Measurements from ENCODE around the gene DNAI4. TPM values are rescaled to one million over a fixed set of nuclear protein-coding genes. Genes with fewer than 3 reads are reported as not detected.
"Not testable (repeated sequence)": the region's sequence is repeated elsewhere in the genome, so short reads cannot be mapped to it uniquely, and the experiment has no call there.

DNAI4 gene
- total and polyA plus RNA-seq, 12 donors, result 1.6 to 9.0 (median 4.3) TPM

DNA sequence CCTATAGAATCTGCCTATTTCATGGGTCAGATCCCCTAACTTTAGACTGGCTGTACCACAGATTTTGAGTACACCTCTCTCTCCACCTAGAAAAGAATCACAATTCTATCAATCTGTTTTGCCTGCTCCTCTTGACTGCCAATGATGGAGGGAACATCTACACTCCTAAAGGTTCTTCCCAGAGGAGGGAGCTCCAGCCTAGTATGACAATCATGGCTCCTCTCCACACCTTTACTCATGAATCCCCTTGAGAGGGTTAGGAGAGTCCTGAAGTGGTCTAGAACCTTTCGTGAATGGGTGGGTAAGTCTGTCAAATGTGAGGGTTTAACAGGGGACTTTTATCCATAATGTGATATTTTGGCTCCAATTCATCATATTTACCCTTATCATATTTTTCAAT is 48.0 kb downstream of the DNAI4 start:
- Histone ChIP-seq H3K9me3 (replicated peaks in 1 of 3) (peaks cover 0 to 6% (median 4%) of the 10 kb centered on the region in 3 donors), H3K27me3 (no peaks in the 10 kb centered on the region), H3K36me3 (replicated peaks in 1 of 2) (no peaks in the 10 kb centered on the region), H3K4me3 (no peak overlapping the region), H3K4me1 (replicated peaks in 1 of 2) (no peaks in the 10 kb centered on the region), H3K27ac (no peak overlapping the region)
- 73 to 85% (median 79%) methylated on average over 1 of the region's 1 CpG for WGBS, 4 donors
- intact Hi-C loops (cut with DNase I), result no loop called here
- no peak for TF ChIP-seq POLR2A (IDR thresholded peaks at IDR 0.05)
- TF ChIP-seq, protein P1, sequence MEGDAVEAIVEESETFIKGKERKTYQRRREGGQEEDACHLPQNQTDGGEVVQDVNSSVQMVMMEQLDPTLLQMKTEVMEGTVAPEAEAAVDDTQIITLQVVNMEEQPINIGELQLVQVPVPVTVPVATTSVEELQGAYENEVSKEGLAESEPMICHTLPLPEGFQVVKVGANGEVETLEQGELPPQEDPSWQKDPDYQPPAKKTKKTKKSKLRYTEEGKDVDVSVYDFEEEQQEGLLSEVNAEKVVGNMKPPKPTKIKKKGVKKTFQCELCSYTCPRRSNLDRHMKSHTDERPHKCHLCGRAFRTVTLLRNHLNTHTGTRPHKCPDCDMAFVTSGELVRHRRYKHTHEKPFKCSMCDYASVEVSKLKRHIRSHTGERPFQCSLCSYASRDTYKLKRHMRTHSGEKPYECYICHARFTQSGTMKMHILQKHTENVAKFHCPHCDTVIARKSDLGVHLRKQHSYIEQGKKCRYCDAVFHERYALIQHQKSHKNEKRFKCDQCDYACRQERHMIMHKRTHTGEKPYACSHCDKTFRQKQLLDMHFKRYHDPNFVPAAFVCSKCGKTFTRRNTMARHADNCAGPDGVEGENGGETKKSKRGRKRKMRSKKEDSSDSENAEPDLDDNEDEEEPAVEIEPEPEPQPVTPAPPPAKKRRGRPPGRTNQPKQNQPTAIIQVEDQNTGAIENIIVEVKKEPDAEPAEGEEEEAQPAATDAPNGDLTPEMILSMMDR (IDR thresholded peaks at IDR 0.05), result no peak
- DNase-seq, result no peak

DNA sequence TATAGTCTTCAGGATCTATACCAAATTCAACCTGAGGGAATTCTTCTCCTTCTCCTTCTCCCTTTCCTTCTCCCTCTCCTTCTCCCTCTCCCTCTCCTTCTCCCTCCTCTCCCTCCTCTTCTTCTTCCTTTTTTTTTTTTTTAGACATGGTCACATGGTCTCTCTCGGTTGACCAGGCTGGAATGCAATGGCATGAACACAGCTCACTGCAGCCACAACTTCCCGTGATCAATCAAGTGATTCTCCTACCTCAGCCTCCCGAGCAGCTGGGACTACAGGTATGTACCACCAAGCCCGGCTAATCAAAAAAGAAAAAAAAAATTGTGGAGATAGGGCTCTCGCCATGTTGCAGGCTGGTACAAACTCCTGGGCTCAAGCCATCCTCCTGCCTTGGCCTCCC is 51.5 kb downstream of the DNAI4 start:
- 89 to 97% (median 90%) methylated on average over 5 of the region's 5 CpGs for WGBS, 4 donors
- no peak for DNase-seq
- Histone ChIP-seq H3K4me1 (replicated peaks in 1 of 2) (no peaks in the 10 kb centered on the region), H3K4me3 (no peak overlapping the region), H3K36me3 (replicated peaks in 1 of 2) (no peaks in the 10 kb centered on the region), H3K27ac (no peak overlapping the region), H3K9me3 (replicated peaks in 1 of 3) (peaks cover 0 to under 1% (median 0%) of the 10 kb centered on the region in 3 donors), H3K27me3 (no peaks in the 10 kb centered on the region)
- TF ChIP-seq, protein P1 (IDR thresholded peaks at IDR 0.05), result no peak
- no peak for TF ChIP-seq POLR2A (IDR thresholded peaks at IDR 0.05)
- intact Hi-C loops (cut with DNase I), result no loop called here

DNA sequence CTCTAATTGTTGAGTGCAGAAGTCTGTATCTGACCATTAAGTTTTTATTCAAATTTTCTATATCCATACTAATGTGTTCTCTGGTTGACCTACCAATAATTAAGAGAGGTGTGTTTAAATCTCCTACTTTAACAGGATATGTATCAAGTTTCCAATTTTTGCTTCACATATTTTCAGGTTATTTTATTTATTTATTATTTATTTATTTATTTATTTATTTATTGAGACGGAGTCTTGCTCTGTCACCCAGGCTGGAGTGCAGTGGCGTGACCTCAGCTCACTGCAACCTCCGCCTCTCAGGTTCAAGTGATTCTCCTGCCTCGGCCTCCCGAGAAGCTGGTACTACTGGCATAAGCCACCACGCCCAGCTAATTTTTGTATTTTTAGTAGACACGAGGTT is 52.6 kb downstream of the DNAI4 start:
- H3K27ac ChIP-seq; H3K4me1 ChIP-seq (replicated peaks in 1 of 2); intact Hi-C loops (cut with DNase I); H3K36me3 ChIP-seq (replicated peaks in 1 of 2); DNase-seq; H3K4me3 ChIP-seq; H3K9me3 ChIP-seq (replicated peaks in 1 of 3); H3K27me3 ChIP-seq: not testable (repeated sequence)
- WGBS, 4 donors, result 94 to 99% (median 96%) methylated on average over 7 of the region's 7 CpGs

DNA sequence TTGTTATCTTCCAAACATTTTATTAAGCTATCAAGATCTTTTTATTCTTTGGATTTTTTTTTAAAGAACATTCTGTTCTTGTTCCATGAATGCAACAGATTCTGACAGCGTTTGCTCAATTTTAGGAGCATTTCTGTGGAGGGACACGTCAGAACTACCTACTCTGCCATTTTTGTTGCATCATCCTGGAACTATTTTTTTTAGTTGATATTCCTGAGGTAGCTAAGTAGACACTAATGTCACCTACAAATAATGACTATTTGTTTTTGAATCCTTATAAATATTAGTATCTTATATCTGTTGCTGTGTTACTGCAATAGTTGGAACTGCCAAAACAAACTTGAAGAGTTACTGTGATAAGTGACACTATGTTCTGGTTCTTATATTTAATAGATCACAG is 57.2 kb downstream of the DNAI4 start:
- no peak for DNase-seq
- no peaks in the 10 kb centered on the region for H3K9me3 ChIP-seq (replicated peaks in 1 of 3)
- no peaks in the 10 kb centered on the region for H3K36me3 ChIP-seq (replicated peaks in 1 of 2)
- H3K27me3 ChIP-seq, result no peaks in the 10 kb centered on the region
- H3K4me3 ChIP-seq, result no peak overlapping the region
- no peaks in the 10 kb centered on the region for H3K4me1 ChIP-seq (replicated peaks in 1 of 2)
- whole genome bisulfite sequencing, 4 donors, result 81 to 96% (median 90%) methylated on average over 2 of the region's 2 CpGs
- H3K27ac ChIP-seq, result no peak overlapping the region
- intact Hi-C loops (cut with DNase I), result no loop called here
- no peak for TF ChIP-seq POLR2A (IDR thresholded peaks at IDR 0.05)
- TF ChIP-seq, protein P1 (IDR thresholded peaks at IDR 0.05), result no peak

DNA sequence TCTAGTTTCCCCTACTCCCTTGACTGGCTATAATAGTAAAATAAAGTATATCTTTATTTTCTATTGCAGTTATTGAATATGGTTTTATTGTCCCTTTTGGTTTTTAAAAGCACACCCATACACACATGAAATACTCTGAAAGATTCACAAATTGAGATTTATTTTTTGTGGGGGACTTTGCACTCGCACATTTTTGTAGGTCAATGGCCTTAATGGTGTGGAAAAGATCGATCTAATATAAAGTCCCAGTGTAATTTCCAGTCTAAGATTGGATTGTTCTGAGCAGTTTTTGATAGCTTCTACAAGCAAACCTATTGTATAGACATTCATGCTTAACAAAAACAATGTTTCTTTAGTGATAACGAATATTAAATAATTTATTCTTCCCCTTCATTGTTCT is 64.1 kb downstream of the DNAI4 start:
- H3K36me3 ChIP-seq (replicated peaks in 1 of 2), result no peaks in the 10 kb centered on the region
- no peak overlapping the region for H3K27ac ChIP-seq
- DNase-seq, result no peak
- no peaks in the 10 kb centered on the region for H3K9me3 ChIP-seq (replicated peaks in 1 of 3)
- intact Hi-C loops (cut with DNase I), result no loop called here
- no peaks in the 10 kb centered on the region for H3K27me3 ChIP-seq
- no peaks in the 10 kb centered on the region for H3K4me1 ChIP-seq (replicated peaks in 1 of 2)
- no peak overlapping the region for H3K4me3 ChIP-seq
- 81 to 91% (median 90%) methylated on average over 3 of the region's 3 CpGs for WGBS, 4 donors
- no peak for TF ChIP-seq POLR2A (IDR thresholded peaks at IDR 0.05)
- TF ChIP-seq, protein P1 (IDR thresholded peaks at IDR 0.05), result no peak
